GM18511 (cell line): ENCODE results near the gene HLCS.
A peak's percentile ranks its signal among the peaks of the same experiment; 100 is the strongest.
"Not testable (repeated sequence)": the region's sequence is repeated elsewhere in the genome, so short reads cannot be mapped to it uniquely, and the experiment has no call there.

ENCODE experiments used
- ATAC-seq: cut with Tn5 transposase; IDR thresholded peaks from one replicate; pipeline ENCODE4 v1.9.1; 2021; ENCODE audit warnings: mild to moderate bottlenecking, moderate library complexity; ENCODE audit not compliant: unreplicated experiment

The HLCS gene

GRCh38 chr21:36959020-36959835 lies 7.2 kb downstream of the HLCS start:
- no peak for ATAC-seq

- no peak for ATAC-seq
These were observed 10.7 kb downstream of the HLCS start for GRCh38 chr21:36955783-36956182.

GRCh38 chr21:36952331-36952730 lies 14.1 kb downstream of the HLCS start:
- ATAC-seq, result not testable (repeated sequence)

GRCh38 chr21:36949171-36950141 lies 17.0 kb downstream of the HLCS start:
- no peak for ATAC-seq

GRCh38 chr21:36948686-36949085 lies 17.8 kb downstream of the HLCS start:
- no peak for ATAC-seq

- no peak for ATAC-seq
These were observed 19.5 kb downstream of the HLCS start for GRCh38 chr21:36946949-36947356.

GRCh38 chr21:36945496-36946138 lies 20.9 kb downstream of the HLCS start:
- ATAC-seq, result no peak

GRCh38 chr21:36936361-36937135 lies 29.9 kb downstream of the HLCS start:
- no peak for ATAC-seq

GRCh38 chr21:36934864-36935420 lies 31.5 kb downstream of the HLCS start:
- ATAC-seq, result no peak

GRCh38 chr21:36932161-36932816 lies 34.2 kb downstream of the HLCS start:
- no peak for ATAC-seq

- no peak for ATAC-seq
These were observed 36.8 kb downstream of the HLCS start for GRCh38 chr21:36929622-36930021.

- ATAC-seq, result no peak
These were observed 37.5 kb downstream of the HLCS start for GRCh38 chr21:36928960-36929359.

GRCh38 chr21:36927719-36928117 lies 38.8 kb downstream of the HLCS start:
- peak; percentile 50 for ATAC-seq

GRCh38 chr21:36926989-36927718 lies 39.3 kb downstream of the HLCS start:
- ATAC-seq, result no peak

- no peak for ATAC-seq
These were observed 43.2 kb downstream of the HLCS start for GRCh38 chr21:36923270-36923669.

GRCh38 chr21:36922861-36923260 lies 43.6 kb downstream of the HLCS start:
- no peak for ATAC-seq

GRCh38 chr21:36918291-36918690 lies 48.2 kb downstream of the HLCS start:
- no peak for ATAC-seq

GRCh38 chr21:36917471-36918158 lies 48.9 kb downstream of the HLCS start:
- no peak for ATAC-seq
